Measurements from ENCODE around the gene GAPT.

GAPT gene

GRCh38 chr5:58462154-58462553, 29.1 kb upstream of the GAPT start:
- DNase-seq: no peak

- DNase-seq: peak; percentile 82
Measured at GRCh38 chr5:58462623-58463230, 28.5 kb upstream of the GAPT start.

- DNase-seq: peak; percentile 69
Measured at GRCh38 chr5:58466939-58467338, 24.3 kb upstream of the GAPT start.

- DNase-seq: peak; percentile 33
Measured at GRCh38 chr5:58469896-58470295, 21.3 kb upstream of the GAPT start.

- DNase-seq: no peak
Measured at GRCh38 chr5:58475404-58475803, 15.8 kb upstream of the GAPT start.

GRCh38 chr5:58477760-58478376, 13.4 kb upstream of the GAPT start:
- peak; percentile 63 for DNase-seq

GRCh38 chr5:58481066-58481676, 10.1 kb upstream of the GAPT start:
- no peak for DNase-seq

GRCh38 chr5:58481828-58482227, 9.4 kb upstream of the GAPT start:
- no peak for DNase-seq

GRCh38 chr5:58482536-58482935, 8.7 kb upstream of the GAPT start:
- no peak for DNase-seq

- DNase-seq: peak; percentile 55
Measured at GRCh38 chr5:58484505-58484904, 6.7 kb upstream of the GAPT start.

- peak; percentile 29 for DNase-seq
Measured at GRCh38 chr5:58486290-58486689, 4.9 kb upstream of the GAPT start.

GRCh38 chr5:58490402-58491050, 709 bp upstream of the GAPT start:
- DNase-seq: peak; percentile 76

- peak; percentile 58 for DNase-seq
Measured at GRCh38 chr5:58493141-58493540, 1.9 kb downstream of the GAPT start.

- DNase-seq: no peak
Measured at GRCh38 chr5:58496488-58496887, 5.3 kb downstream of the GAPT start.

- peak; percentile 45 for DNase-seq
Measured at GRCh38 chr5:58497386-58497785, 6.2 kb downstream of the GAPT start.

- peak; percentile 55 for DNase-seq
Measured at GRCh38 chr5:58497921-58498320, 6.7 kb downstream of the GAPT start.

GRCh38 chr5:58498340-58498942, 7.2 kb downstream of the GAPT start:
- DNase-seq: peak; percentile 11

GRCh38 chr5:58499231-58499630, 8.0 kb downstream of the GAPT start:
- DNase-seq: peak; percentile 34

- DNase-seq: peak; percentile 82
Measured at GRCh38 chr5:58499941-58500340, 8.7 kb downstream of the GAPT start.

GRCh38 chr5:58501778-58502417, 10.7 kb downstream of the GAPT start:
- DNase-seq: no peak

- no peak for DNase-seq
Measured at GRCh38 chr5:58503390-58504046, 12.3 kb downstream of the GAPT start.

GRCh38 chr5:58504766-58505165, 13.5 kb downstream of the GAPT start:
- no peak for DNase-seq
